ENCODE results near the gene DSPP.

DNA sequence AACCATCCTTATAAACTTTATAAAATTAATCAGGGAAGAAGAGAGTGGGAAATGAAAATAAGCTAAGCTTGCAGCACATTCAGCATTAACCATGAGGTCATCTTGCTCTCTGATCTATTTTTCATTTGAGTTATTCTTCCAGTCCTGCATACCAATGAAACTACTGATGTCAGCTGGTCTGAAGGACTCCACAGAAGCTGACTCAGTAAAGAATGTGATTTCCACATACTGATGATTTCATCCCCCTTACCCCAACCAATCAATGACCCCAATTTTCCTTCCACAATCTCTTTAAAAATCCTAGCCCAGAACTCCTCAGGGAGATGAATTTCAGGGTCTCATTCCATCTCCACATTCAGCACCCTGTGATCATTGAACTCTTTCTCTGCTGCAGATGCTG lies 18.8 kb upstream of the DSPP start:
- TF ChIP-seq, protein P1, sequence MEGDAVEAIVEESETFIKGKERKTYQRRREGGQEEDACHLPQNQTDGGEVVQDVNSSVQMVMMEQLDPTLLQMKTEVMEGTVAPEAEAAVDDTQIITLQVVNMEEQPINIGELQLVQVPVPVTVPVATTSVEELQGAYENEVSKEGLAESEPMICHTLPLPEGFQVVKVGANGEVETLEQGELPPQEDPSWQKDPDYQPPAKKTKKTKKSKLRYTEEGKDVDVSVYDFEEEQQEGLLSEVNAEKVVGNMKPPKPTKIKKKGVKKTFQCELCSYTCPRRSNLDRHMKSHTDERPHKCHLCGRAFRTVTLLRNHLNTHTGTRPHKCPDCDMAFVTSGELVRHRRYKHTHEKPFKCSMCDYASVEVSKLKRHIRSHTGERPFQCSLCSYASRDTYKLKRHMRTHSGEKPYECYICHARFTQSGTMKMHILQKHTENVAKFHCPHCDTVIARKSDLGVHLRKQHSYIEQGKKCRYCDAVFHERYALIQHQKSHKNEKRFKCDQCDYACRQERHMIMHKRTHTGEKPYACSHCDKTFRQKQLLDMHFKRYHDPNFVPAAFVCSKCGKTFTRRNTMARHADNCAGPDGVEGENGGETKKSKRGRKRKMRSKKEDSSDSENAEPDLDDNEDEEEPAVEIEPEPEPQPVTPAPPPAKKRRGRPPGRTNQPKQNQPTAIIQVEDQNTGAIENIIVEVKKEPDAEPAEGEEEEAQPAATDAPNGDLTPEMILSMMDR (IDR thresholded peaks at IDR 0.05), result no peak
- TF ChIP-seq POLR2A (IDR thresholded peaks at IDR 0.05), result no peak

Data from esophagus squamous epithelium (tissue), 4 donors.